ENCODE measurements around the gene SOX8.

SOX8 gene

GRCh38 chr16:973366-973765 is 8.2 kb upstream of the SOX8 start:
- no peak for DNase-seq (ENCODE audit: low read depth)
- TF ChIP-seq CTCF (conservative IDR thresholded peaks at IDR 0.05; ENCODE audit: low read depth, low read length): no peak

GRCh38 chr16:974001-974601 is 7.5 kb upstream of the SOX8 start:
- no peak for DNase-seq (ENCODE audit: low read depth)
- H3K4me3 ChIP-seq (ENCODE audit: low read length): no peak overlapping the region
- TF ChIP-seq CTCF (conservative IDR thresholded peaks at IDR 0.05; ENCODE audit: low read depth, low read length): no peak

More at GRCh38 chr16:973366-973765, 8.2 kb upstream of the SOX8 start:
- no peak overlapping the region for H3K4me3 ChIP-seq (ENCODE audit: low read length)

DNA sequence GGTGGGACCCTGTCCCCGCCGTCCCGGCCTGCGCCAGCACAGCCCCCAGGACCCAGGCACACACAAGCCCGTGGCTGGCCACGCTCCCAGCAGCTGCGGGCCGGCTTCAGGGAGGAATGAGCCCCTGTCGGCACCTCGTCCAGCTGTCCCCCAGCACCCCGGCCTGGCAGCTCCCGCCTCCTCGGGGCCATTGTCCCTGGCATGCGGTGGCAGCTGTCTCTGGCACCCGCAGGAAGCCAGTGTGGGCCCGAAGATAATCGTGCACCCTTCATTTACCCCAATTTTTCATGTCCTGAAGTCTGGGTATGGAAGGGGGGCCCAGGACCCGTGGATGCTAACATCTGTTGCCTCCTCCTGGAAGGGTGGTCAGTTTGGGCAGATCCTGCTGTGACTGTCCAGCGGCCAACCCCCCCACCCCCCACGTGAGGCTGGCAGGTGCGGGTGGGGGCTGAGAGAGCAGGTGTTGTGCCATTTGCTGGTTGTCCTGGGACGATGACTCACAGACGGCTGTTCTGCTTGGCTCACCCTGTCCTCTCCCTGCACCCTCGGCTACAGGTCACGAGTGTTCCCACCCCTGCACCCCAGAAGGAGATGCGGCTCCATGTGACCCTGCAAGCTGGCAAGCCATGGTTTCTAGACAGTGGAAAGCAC is 6.8 kb upstream of the SOX8 start:
- H3K4me3 ChIP-seq (ENCODE audit: low read length): no peak overlapping the region
- DNase-seq (ENCODE audit: low read depth): peak; percentile 29
- TF ChIP-seq CTCF (conservative IDR thresholded peaks at IDR 0.05; ENCODE audit: low read depth, low read length): no peak

DNA sequence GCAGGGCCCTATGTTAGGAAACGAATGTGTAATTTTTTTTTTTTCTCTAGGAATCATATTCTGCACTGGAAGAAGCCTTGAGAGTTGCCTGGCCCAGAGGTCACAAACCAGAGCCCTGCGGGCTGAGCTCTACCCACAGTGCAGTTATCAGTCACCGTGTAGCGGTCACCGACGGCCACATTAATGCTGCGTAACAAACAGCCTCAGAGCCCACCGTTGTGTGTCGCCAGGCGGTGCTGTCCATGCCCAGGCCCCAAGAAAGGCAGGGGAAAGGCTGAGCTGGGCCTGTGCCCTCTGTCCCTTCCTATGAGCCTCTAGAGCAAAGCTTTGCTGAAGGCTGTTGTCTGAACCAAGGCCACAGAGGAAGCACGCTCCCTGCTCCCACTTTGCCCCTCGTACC is 6.3 kb upstream of the SOX8 start:
- H3K4me3 ChIP-seq (ENCODE audit: low read length): no peak overlapping the region
- TF ChIP-seq CTCF (conservative IDR thresholded peaks at IDR 0.05; ENCODE audit: low read depth, low read length): no peak
- DNase-seq (ENCODE audit: low read depth): no peak

DNA sequence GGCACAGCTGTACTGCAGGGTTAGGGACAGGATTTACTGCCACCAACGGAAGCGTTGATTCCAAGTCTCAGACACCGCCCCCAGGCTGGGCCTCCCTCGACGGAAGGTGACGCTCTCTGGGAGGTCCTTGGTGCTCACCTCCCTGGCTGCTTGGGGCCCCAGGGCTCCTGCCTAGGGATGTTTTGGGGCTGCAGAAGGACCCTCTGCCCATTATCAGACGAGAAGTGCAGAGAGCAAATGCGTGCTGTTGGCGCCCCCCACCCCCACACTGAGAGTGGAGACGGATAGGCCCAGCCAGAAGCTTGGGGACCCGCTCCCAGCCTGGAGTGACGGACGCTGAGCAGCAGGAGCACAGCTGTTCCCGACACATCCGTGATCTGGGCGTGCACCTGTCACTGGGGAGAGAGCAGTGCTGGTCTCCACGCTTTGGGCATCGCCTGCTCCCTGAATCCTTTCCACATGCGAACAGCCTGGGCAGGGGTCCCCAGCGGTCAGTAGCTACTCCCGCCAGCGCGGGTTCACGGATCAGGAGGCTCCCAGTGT is 5.1 kb upstream of the SOX8 start:
- DNase-seq (ENCODE audit: low read depth): no peak
- TF ChIP-seq CTCF (conservative IDR thresholded peaks at IDR 0.05; ENCODE audit: low read depth, low read length): no peak
- no peak overlapping the region for H3K4me3 ChIP-seq (ENCODE audit: low read length)

GRCh38 chr16:977081-977701 is 4.4 kb upstream of the SOX8 start:
- no peak for TF ChIP-seq CTCF (conservative IDR thresholded peaks at IDR 0.05; ENCODE audit: low read depth, low read length)
- DNase-seq (ENCODE audit: low read depth): no peak
- H3K4me3 ChIP-seq (ENCODE audit: low read length): no peak overlapping the region

All from retinal pigment epithelial cell (primary cell).